Natural killer cell (primary cell): ENCODE data around the gene INHBB. TPM values are rescaled to one million over a fixed set of nuclear protein-coding genes. Genes with fewer than 3 reads are reported as not detected.

Experiments used
- ATAC-seq, 3 donors: fragments of 150-1000 bp in 2 of 3; fragments of 200-7000 bp in 1 of 3; cut with Tn5 transposase; 1 replicate in 1 of 3; 2 replicates in 2 of 3; pipeline ENCODE4 v1.10.0; 2021; ENCODE audit warnings: mild to moderate bottlenecking in 2 of 3, moderate library complexity in 2 of 3
- DNase-seq, 2 donors: peaks; one replicate each; pipeline versions ENCODE4 v3.0.0 to v3.0.0-alpha.2; 2013 to 2021; ENCODE audit warnings: mixed read lengths in 1 of 2
- H3K27ac ChIP-seq: one replicate; pipeline ENCODE4 v1.5.1; 2013; ENCODE audit warnings: mild to moderate bottlenecking, low read length
- H3K27me3 ChIP-seq: one replicate; pipeline ENCODE4 v1.6.1; 2013; ENCODE audit warnings: low read length; ENCODE audit not compliant: control insufficient read depth, insufficient read depth
- H3K36me3 ChIP-seq: one replicate; pipeline ENCODE4 v1.6.1; 2013; ENCODE audit warnings: low read length; ENCODE audit not compliant: control insufficient read depth, insufficient read depth
- H3K4me1 ChIP-seq: one replicate; pipeline ENCODE4 v1.6.1; 2013; ENCODE audit warnings: low read length; ENCODE audit not compliant: control insufficient read depth, insufficient read depth
- H3K4me3 ChIP-seq: one replicate; pipeline ENCODE4 v1.5.1; 2013; ENCODE audit warnings: low read length
- H3K9me3 ChIP-seq: one replicate; pipeline ENCODE4 v1.6.1; 2013; ENCODE audit warnings: low read length; ENCODE audit not compliant: control insufficient read depth, insufficient read depth
- H3K27ac Mint-ChIP-seq, 2 donors: one replicate each; pipeline ENCODE4 v1.8.0; 2022; ENCODE audit warnings: mild to moderate bottlenecking in 2 of 2, mixed read lengths in 2 of 2, moderate library complexity in 1 of 2
- H3K27me3 Mint-ChIP-seq, 2 donors: one replicate each; pipeline ENCODE4 v1.8.0; 2022; ENCODE audit warnings: low read depth in 2 of 2, mixed read lengths in 2 of 2
- H3K36me3 Mint-ChIP-seq: one replicate; pipeline ENCODE4 v1.8.0; 2022; ENCODE audit warnings: mixed read lengths
- H3K4me1 Mint-ChIP-seq, 2 donors: one replicate each; pipeline ENCODE4 v1.8.0; 2022; ENCODE audit warnings: mixed read lengths in 2 of 2
- H3K4me3 Mint-ChIP-seq: one replicate; pipeline ENCODE4 v1.8.0; 2022; ENCODE audit warnings: mild to moderate bottlenecking, moderate library complexity, mixed read lengths
- H3K9me3 Mint-ChIP-seq, 2 donors: one replicate each; pipeline ENCODE4 v1.8.0; 2022; ENCODE audit warnings: mixed read lengths in 2 of 2
- WGBS: methylation state at CpG from one replicate; pipeline ENCODE4 v1.1.7; 2013; ENCODE audit warnings: missing lambda C conversion rate; ENCODE audit not compliant: insufficient coverage; 5-methylcytosine and 5-hydroxymethylcytosine counted together
- intact Hi-C: fragments of 100-400 bp; cut with micrococcal nuclease; formaldehyde crosslinking; loops from one replicate; pipeline ENCODE4 v1.14.2; 2022
- total RNA-seq, 4 donors: library from RNA; stranded (reverse); fragments of 120-200 nt in 1 of 4; gene quantifications; one replicate each; pipeline versions ENCODE4 v1.2.3 to v1.2.4, GENCODE V29; 2013 to 2022
- TF ChIP-seq, protein P1 (sequence below): fragments of 200-600 bp; IDR thresholded peaks from one replicate; pipeline ENCODE4 v1.8.0; 2022; ENCODE audit warnings: antibody characterized with exemption

Gene INHBB
- total RNA-seq, 3 donors from 2014 or later (not counting 1 experiment from before 2014, with no cell fraction given), result 0.07 to 0.10 TPM; not detected in 1

DNA sequence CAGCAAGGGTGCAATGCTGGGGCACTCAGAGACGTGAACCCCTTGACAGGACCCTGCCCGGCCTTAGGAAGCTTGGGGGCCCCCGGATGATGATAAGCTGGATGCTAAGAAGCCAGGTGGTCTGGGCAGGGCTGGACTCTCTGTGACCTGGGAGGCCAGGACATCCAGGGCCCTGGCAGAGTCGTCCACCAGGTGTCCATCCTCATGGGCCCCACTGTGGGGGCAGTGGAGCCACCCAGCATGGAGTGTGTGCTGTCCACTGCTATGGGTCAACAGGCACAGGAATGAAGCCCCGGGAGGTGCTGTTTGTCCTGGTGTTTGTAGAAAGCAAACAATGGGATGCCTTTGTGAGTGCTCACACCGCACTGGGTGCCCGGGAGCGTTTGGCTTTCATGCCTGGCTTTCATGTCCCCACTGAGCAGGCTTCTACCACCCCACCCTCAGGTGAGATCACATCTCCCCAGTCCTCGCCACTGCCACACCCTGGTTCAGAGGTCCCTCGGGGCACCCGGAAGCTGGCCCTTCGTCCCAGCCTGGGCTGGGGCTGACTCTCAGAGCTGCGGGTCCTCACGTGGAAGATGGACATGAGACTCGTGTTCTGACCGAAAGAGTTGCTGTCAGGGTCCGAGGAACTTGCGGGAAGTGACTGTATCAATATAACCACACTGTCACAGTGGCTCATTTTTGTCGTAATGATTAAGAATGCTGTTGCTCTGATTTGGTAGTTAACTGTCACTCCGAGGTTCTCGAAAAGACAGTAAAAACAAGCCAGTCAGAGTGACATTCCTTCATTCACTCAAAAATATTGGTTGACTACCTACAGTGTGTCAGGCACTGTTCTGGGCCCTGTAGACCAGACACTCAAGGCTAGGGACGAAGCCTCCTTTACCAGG lies 53.3 kb downstream of the INHBB start:
- H3K9me3 ChIP-seq, result no peaks in the 10 kb centered on the region
- intact Hi-C loops, result no loop called here
- H3K4me1 ChIP-seq, result no peaks in the 10 kb centered on the region
- no peaks in the 10 kb centered on the region for H3K4me1 Mint-ChIP-seq
- ATAC-seq, result no peak
- no peak for DNase-seq
- no peaks in the 10 kb centered on the region for H3K36me3 Mint-ChIP-seq
- H3K27ac Mint-ChIP-seq, result no peak overlapping the region
- H3K9me3 Mint-ChIP-seq, result no peaks in the 10 kb centered on the region
- 77% methylated on average over 22 of the region's 22 CpGs for WGBS
- no peak overlapping the region for H3K4me3 ChIP-seq
- H3K27ac ChIP-seq, result no peak overlapping the region
- H3K27me3 ChIP-seq, result no peaks in the 10 kb centered on the region
- TF ChIP-seq, protein P1, sequence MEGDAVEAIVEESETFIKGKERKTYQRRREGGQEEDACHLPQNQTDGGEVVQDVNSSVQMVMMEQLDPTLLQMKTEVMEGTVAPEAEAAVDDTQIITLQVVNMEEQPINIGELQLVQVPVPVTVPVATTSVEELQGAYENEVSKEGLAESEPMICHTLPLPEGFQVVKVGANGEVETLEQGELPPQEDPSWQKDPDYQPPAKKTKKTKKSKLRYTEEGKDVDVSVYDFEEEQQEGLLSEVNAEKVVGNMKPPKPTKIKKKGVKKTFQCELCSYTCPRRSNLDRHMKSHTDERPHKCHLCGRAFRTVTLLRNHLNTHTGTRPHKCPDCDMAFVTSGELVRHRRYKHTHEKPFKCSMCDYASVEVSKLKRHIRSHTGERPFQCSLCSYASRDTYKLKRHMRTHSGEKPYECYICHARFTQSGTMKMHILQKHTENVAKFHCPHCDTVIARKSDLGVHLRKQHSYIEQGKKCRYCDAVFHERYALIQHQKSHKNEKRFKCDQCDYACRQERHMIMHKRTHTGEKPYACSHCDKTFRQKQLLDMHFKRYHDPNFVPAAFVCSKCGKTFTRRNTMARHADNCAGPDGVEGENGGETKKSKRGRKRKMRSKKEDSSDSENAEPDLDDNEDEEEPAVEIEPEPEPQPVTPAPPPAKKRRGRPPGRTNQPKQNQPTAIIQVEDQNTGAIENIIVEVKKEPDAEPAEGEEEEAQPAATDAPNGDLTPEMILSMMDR, result no peak
- no peaks in the 10 kb centered on the region for H3K36me3 ChIP-seq
- no peak overlapping the region for H3K4me3 Mint-ChIP-seq
- no peaks in the 10 kb centered on the region for H3K27me3 Mint-ChIP-seq

DNA sequence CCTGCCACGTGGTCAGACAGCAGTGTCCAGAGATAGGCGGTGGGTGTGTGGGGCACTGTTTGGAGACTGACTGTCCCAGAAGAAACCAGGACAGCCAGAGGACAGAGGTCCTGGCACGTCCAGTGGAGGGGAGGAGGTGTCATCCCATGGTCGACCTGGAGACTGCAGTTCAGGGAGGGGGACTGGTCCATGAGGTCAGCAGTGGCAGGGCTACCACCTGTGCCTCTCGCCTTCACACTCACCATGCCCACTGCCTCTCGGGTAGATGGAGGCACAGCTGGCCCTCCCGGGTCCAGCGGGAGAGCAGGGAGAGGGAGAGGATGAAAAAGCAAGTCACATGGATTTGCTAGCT lies 53.9 kb downstream of the INHBB start:
- intact Hi-C loops, result no loop called here
- 74% methylated on average over 8 of the region's 8 CpGs for WGBS
- no peaks in the 10 kb centered on the region for H3K27me3 ChIP-seq
- Mint-ChIP-seq H3K4me1 (no peaks in the 10 kb centered on the region), H3K4me3 (no peak overlapping the region), H3K27ac (no peak overlapping the region), H3K36me3 (no peaks in the 10 kb centered on the region), H3K27me3 (no peaks in the 10 kb centered on the region), H3K9me3 (no peaks in the 10 kb centered on the region)
- no peak for DNase-seq
- H3K4me3 ChIP-seq, result no peak overlapping the region
- TF ChIP-seq, protein P1, result no peak
- ATAC-seq, result no peak
- H3K9me3 ChIP-seq, result no peaks in the 10 kb centered on the region
- H3K36me3 ChIP-seq, result no peaks in the 10 kb centered on the region
- H3K4me1 ChIP-seq, result no peaks in the 10 kb centered on the region
- H3K27ac ChIP-seq, result no peak overlapping the region

DNA sequence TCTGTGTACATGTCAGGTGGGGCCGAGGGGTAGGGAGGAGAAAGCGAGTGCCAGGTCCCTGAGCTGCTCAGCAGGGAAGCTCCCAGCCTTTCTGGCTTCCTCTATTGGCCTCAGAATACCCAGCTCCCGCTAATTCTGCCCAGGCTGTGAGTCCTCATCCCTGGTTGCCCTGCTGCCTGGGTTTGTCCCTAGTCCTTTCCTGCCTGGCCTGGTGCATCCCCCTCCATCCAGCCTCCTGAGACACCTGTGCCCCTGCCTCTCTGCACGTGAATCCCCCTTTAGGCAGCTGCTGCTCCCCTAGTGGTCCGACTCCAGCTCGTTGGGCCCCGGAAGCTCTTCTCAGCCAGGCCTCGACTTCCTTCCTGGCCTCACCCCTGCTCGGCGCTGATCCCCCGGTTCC lies 54.6 kb downstream of the INHBB start:
- ATAC-seq (no peak), DNase-seq (no peak)
- Histone ChIP-seq H3K27me3 (no peaks in the 10 kb centered on the region), H3K4me3 (no peak overlapping the region), H3K27ac (no peak overlapping the region), H3K9me3 (no peaks in the 10 kb centered on the region), H3K4me1 (no peaks in the 10 kb centered on the region), H3K36me3 (no peaks in the 10 kb centered on the region)
- Mint-ChIP-seq H3K4me3 (no peak overlapping the region), H3K9me3 (no peaks in the 10 kb centered on the region), H3K36me3 (no peaks in the 10 kb centered on the region), H3K4me1 (no peaks in the 10 kb centered on the region), H3K27ac (no peak overlapping the region), H3K27me3 (no peaks in the 10 kb centered on the region)
- intact Hi-C loops, result no loop called here
- WGBS, result 54% methylated on average over 11 of the region's 11 CpGs
- TF ChIP-seq, protein P1, result no peak

Other genes starting within 250 kb of the INHBB start
- 10 to 100 TPM; 19.9 to 25.2 (median 19.9) TPM for gene TMEM185B, start 122.7 kb upstream of the INHBB start, total RNA-seq
- 10 to 100 TPM; 21.0 to 25.9 (median 25.4) TPM for gene RALB, start 93.3 kb upstream of the INHBB start, total RNA-seq